ENCODE data around the gene NCEH1.
"Not testable (repeated sequence)": the region's sequence is repeated elsewhere in the genome, so short reads cannot be mapped to it uniquely, and the experiment has no call there.

Gene NCEH1

DNA sequence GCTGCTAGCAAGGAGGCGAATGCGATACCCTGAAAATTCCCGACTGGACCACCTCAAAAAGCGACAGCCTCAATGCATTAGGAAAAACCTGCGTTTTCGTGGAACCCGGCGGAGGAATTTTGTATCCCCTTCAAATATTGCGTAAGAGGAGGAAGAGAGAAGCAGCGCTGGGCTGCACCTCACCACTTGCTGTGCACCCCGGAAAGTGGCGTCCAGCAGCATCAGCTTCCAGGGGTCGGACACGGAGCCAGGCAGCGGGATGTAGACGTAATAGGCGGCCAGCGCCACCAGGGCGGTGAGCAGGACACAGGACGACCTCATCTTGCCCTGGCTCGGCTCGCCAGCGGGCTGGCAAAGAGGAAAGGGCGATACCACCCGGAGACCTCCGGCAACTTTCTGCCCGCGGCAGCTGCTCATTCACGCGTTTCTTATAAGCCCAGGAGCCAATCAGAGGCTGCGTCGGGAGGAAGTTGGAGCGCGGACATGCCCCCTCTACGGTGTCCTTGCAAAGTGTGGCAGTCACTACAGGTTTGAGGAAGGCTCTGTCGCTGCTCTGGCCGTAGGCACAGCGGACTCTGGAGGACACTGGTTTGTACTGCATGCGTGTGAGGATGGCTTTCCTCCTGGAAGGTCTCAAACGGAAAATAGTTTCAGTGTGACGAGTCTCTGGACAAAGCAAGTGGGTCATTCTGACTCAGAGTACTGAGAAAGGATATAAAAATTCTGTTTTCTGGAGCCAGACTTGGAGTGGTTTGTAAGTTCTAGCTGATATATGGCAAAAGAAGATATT, at the start of gene NCEH1:
Gene NCEH1, minus strand, starts transcription at position 404 of the 790 bp plus-strand sequence. Its CDS starts 83 bp downstream, at position 321.
- in situ Hi-C loops (cut with MboI; ENCODE audit: low sequenced_read_pairs) = no loop called here

DNA sequence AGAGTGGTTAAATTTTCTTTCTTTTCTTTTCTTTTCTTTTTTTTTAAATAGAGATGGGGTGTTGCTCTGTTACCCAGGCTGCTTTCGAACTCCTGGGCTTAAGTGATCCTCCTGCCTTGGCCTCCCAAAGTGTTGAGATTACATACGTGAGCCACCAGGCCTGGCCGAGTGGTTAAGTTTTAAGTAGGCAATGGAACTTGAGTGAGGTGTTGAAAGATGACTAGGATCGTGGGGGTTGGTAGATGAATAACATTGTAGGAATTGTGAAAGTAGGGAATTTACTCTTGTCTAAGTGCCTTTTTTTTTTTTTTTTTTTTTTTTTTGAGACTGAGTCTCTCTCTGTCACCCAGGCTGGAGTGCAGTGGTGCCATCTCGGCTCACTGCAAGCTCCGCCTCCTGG, 49.5 kb upstream of the NCEH1 start:
- in situ Hi-C loops (cut with MboI; ENCODE audit: low sequenced_read_pairs) = not testable (repeated sequence)

- in situ Hi-C loops (cut with MboI; ENCODE audit: low sequenced_read_pairs) = no loop called here
These were observed 42.3 kb upstream of the NCEH1 start for GRCh38 chr3:172753125-172753524.

GRCh38 chr3:172752651-172753050, 41.8 kb upstream of the NCEH1 start:
- in situ Hi-C loops (cut with MboI; ENCODE audit: low sequenced_read_pairs) = no loop called here

GRCh38 chr3:172751175-172751704, 40.4 kb upstream of the NCEH1 start:
- in situ Hi-C loops (cut with MboI; ENCODE audit: low sequenced_read_pairs) = no loop called here

DNA sequence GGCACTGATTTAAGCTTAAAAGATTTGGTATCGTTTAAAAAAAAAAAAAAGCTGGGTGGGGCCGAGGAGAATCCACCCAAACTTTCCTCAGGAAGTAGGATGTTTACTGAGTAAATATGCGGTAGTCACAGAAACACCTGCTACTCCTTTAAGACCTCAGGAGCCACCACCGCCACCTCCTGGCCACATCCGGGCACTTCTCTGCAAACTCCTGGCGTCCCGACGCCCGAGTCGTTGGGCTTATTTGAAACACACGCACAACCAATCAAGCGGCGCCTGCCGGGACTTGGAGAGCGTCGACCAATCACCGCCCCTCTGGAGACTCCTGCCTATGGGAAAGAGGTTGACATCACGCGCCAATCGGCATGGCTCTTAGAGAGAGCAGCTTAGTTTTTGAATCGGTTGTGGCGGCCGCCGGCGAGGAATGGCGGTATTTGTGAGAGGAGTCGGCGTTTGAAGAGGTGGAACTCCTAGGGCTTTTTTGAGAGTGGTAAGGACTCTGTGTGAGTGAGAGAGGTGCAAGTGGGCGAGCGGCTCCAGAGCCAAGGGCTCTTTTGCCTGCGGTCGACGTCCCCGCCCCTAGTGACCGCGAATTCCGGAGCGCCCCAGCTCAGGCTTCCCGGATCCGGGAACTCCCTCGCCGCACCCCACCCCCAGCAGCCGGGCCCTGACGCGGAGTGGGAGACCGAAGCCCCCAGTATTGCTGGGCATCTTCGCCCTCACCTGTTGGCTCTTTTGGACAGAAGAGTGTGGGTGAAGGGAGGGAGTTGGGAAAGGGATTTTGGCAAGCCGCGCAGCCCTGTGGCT, 39.7 kb upstream of the NCEH1 start, which contains the start of gene ECT2:
Gene ECT2, plus strand, starts transcription at position 359 of the 807 bp plus-strand sequence. CDS start 3,805 bp downstream, outside the sequence.
- in situ Hi-C loops (cut with MboI; ENCODE audit: low sequenced_read_pairs) = no loop called here

DNA sequence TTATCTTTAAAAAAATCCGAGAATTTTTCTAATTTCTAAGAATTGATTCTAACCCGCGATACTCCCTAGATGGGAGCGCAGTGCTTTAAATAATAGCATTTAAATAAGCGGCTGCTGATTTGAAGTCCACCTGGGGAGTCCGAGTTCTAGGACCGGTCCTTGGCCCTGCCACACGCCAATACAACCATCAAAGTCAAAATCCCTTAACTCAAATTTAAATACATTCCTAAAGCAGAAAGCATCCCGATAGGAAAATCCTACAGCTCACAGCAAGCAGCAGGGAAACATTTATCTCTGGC, 39.2 kb upstream of the NCEH1 start:
- in situ Hi-C loops (cut with MboI; ENCODE audit: low sequenced_read_pairs) = no loop called here

DNA sequence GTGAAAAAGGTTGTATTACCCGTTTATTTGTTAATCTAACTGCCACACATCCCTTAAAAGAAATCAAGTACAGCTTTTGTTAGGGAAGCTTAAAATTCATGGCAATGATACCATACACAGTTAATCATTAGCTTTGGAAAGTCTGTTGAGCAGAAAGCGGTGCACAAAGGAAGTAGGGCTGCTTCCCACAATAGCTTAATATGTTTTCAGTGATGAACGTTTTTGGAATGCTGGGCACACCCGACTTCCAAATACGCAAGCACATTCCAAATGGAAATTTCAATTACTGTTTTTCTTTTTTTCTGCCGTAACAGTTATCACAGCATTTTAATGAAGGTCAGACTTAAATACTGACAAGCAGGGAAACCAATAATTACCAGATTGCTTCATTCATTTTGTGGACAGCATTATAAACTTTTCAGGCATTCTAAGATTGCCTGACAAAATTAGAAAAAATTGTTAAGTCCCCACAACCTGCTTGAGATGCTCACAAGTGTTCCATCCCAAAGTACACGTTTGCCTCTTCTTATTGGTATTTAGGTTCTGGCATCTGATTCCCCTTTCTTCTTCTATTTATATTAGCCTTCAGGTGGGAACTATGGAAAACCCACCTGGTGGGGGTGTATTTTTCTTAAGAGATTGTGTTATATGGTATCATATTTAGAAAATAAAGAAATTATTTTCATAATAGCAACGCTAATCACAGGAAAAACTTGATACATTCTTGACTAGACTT, 38.5 kb upstream of the NCEH1 start:
- in situ Hi-C loops (cut with MboI; ENCODE audit: low sequenced_read_pairs) = no loop called here

GRCh38 chr3:172746475-172746874, 35.6 kb upstream of the NCEH1 start:
- in situ Hi-C loops (cut with MboI; ENCODE audit: low sequenced_read_pairs) = no loop called here

GRCh38 chr3:172739462-172739861, 28.6 kb upstream of the NCEH1 start:
- in situ Hi-C loops (cut with MboI; ENCODE audit: low sequenced_read_pairs) = no loop called here

DNA sequence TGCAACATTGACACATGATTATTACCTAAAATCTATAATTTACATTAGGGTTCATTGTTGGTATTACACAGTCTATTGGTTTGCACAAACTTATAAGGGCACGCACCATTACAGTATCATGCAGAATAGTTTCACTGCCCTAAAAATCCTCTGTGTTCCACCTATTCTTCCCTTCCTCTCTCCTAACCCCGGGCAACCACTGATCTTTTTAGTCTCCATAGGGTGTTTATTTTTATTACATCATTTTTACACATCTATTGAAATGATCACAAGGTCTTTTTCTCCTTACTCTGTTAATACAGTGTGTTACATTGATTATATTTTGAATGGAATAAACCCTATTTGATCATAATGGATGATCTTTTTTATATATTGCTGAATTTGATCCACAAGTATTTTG, 24.1 kb upstream of the NCEH1 start:
- in situ Hi-C loops (cut with MboI; ENCODE audit: low sequenced_read_pairs) = no loop called here

DNA sequence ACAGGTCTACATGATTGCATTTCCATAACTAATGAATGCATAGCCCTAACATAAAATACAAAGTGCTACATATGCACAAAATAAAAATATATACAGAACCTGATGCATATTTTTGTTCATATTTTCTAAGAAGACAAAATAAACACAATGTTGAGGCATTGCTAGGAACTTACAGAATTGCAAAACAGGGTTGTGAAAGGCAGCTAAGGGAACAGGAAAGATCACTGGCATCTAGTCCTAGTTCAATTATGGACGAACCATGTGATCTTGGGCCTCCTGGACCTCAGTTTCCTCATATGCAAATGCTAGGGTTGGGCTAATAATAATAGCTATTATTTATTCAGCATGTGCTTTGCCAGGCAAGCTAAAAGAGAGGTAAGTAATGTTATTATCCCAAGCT, 15.5 kb upstream of the NCEH1 start:
- in situ Hi-C loops (cut with MboI; ENCODE audit: low sequenced_read_pairs) = no loop called here

- in situ Hi-C loops (cut with MboI; ENCODE audit: low sequenced_read_pairs) = not testable (repeated sequence)
These were observed 11.7 kb upstream of the NCEH1 start for GRCh38 chr3:172722536-172723040.

GRCh38 chr3:172717493-172718088, 6.7 kb upstream of the NCEH1 start:
- in situ Hi-C loops (cut with MboI; ENCODE audit: low sequenced_read_pairs) = no loop called here

GRCh38 chr3:172716476-172716875, 5.6 kb upstream of the NCEH1 start:
- in situ Hi-C loops (cut with MboI; ENCODE audit: low sequenced_read_pairs) = no loop called here

DNA sequence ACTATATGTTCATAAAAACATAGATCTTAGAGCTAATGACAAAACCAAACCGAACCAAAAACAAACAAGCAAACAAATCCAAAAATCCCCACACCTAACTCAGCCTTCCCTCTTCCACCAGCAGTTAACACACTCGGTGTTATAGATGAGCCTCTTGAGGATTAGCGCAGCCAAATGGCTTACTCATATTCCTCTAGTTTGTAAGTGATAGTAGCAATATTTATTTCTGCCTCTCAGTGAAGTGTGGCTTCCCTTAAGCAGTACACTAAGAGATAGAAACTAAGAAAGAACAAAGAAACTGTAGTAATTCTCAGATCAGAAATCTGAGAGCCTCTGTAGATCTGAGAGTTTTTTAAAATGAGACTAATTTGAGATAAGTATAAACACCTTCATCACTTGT, 2.4 kb upstream of the NCEH1 start:
- in situ Hi-C loops (cut with MboI; ENCODE audit: low sequenced_read_pairs) = no loop called here

GRCh38 chr3:172711454-172711795, 558 bp upstream of the NCEH1 start:
- in situ Hi-C loops (cut with MboI; ENCODE audit: low sequenced_read_pairs) = no loop called here

- in situ Hi-C loops (cut with MboI; ENCODE audit: low sequenced_read_pairs) = no loop called here
These were observed 848 bp downstream of the NCEH1 start for GRCh38 chr3:172709774-172710663.

GRCh38 chr3:172708921-172709773, 1.7 kb downstream of the NCEH1 start:
- in situ Hi-C loops (cut with MboI; ENCODE audit: low sequenced_read_pairs) = no loop called here
